GM23338 (cell line): ENCODE data around the gene PLCH2. TPM values are rescaled to one million over a fixed set of nuclear protein-coding genes. Genes with fewer than 3 reads are reported as not detected.

Experiments
- ATAC-seq: fragments of 200-7000 bp; cut with Tn5 transposase; 3 replicates; pipeline ENCODE4 v1.9.1; 2020
- DNase-seq: peaks from one replicate; pipeline ENCODE4 v3.0.0-alpha.2; 2015; ENCODE audit warnings: low spot score
- H2AFZ ChIP-seq: fragments of 200-600 bp; sonication (generic); 2 replicates; pipeline ENCODE4 v1.8.0; 2016; ENCODE audit warnings: antibody characterized with exemption, mild to moderate bottlenecking, moderate library complexity
- H3F3A ChIP-seq: fragments of 200-600 bp; sonication (generic); replicated peaks from 2 replicates; pipeline ENCODE4 v1.8.0; 2017; ENCODE audit warnings: antibody characterized with exemption, mixed run types, low read depth
- H3K27ac ChIP-seq: fragments of 200-600 bp; sonication (generic); 2 replicates; pipeline ENCODE4 v1.6.1; 2016; ENCODE audit warnings: low read depth
- H3K27me3 ChIP-seq: fragments of 200-600 bp; sonication (generic); 2 replicates; pipeline ENCODE4 v1.8.0; 2016; ENCODE audit warnings: mild to moderate bottlenecking, mixed run types, moderate library complexity; ENCODE audit not compliant: insufficient read depth
- H3K36me3 ChIP-seq: fragments of 200-600 bp; sonication (generic); 2 replicates; pipeline ENCODE4 v1.8.0; 2016; ENCODE audit warnings: mild to moderate bottlenecking; ENCODE audit not compliant: insufficient read depth
- H3K4me1 ChIP-seq: fragments of 200-600 bp; sonication (generic); 2 replicates; pipeline ENCODE4 v1.8.0; 2016; ENCODE audit warnings: mild to moderate bottlenecking, moderate library complexity; ENCODE audit not compliant: insufficient read depth
- H3K4me2 ChIP-seq: fragments of 200-600 bp; sonication (generic); 2 replicates; pipeline ENCODE4 v1.7.1; 2017; ENCODE audit warnings: mixed run types
- H3K4me3 ChIP-seq: fragments of 200-600 bp; sonication (generic); 2 replicates; pipeline ENCODE4 v1.6.1; 2016; ENCODE audit warnings: mixed run types
- H3K79me2 ChIP-seq: fragments of 200-600 bp; sonication (generic); replicated peaks from 2 replicates; pipeline ENCODE4 v1.8.0; 2017; ENCODE audit warnings: mild to moderate bottlenecking; ENCODE audit not compliant: insufficient read depth
- H3K9me2 ChIP-seq: fragments of 200-600 bp; sonication (generic); 2 replicates; pipeline ENCODE4 v1.8.0; 2017; ENCODE audit not compliant: insufficient read depth
- H4K20me1 ChIP-seq: fragments of 200-600 bp; sonication (generic); replicated peaks from 2 replicates; pipeline ENCODE4 v1.8.0; 2017; ENCODE audit warnings: mild to moderate bottlenecking; ENCODE audit not compliant: insufficient read depth
- H3K27ac Mint-ChIP-seq: 2 replicates; pipeline ENCODE4 v1.8.0; 2020; ENCODE audit warnings: inconsistent platforms, mild to moderate bottlenecking, moderate library complexity, mixed read lengths
- H3K27me3 Mint-ChIP-seq: 3 replicates; pipeline ENCODE4 v1.8.0; 2022; ENCODE audit warnings: low read depth, mild to moderate bottlenecking, moderate library complexity, mixed read lengths, inconsistent platforms; ENCODE audit not compliant: insufficient read depth, poor library complexity
- H3K36me3 Mint-ChIP-seq: 3 replicates; pipeline ENCODE4 v1.8.0; 2021; ENCODE audit warnings: low read depth, mild to moderate bottlenecking, inconsistent platforms, moderate library complexity, mixed read lengths
- H3K4me1 Mint-ChIP-seq: 3 replicates; pipeline ENCODE4 v1.8.0; 2020; ENCODE audit warnings: mild to moderate bottlenecking, inconsistent platforms, mixed read lengths
- H3K4me3 Mint-ChIP-seq: 3 replicates; pipeline ENCODE4 v1.8.0; 2021; ENCODE audit warnings: moderate library complexity, mild to moderate bottlenecking, inconsistent platforms, mixed read lengths
- H3K9me3 Mint-ChIP-seq: 3 replicates; pipeline ENCODE4 v1.8.0; 2020; ENCODE audit warnings: moderate library complexity, mild to moderate bottlenecking, inconsistent platforms, mixed read lengths
- CREB1 ChIP-seq: fragments of 250-450 bp; sonication (Bioruptor Pico); IDR thresholded peaks from 2 replicates; pipeline ENCODE4 v1.5.0; 2020; ENCODE audit warnings: low read depth, mild to moderate bottlenecking, moderate library complexity
- EZH2 ChIP-seq: fragments of 200-600 bp; sonication (generic); IDR thresholded peaks from one replicate; pipeline ENCODE4 v1.8.0; 2017; ENCODE audit warnings: antibody characterized with exemption, mild to moderate bottlenecking, low read depth; ENCODE audit not compliant: unreplicated experiment
- EZH2phosphoT487 ChIP-seq: fragments of 200-600 bp; sonication (generic); IDR thresholded peaks from one replicate; pipeline ENCODE4 v1.8.1; 2018; ENCODE audit warnings: antibody characterized with exemption; ENCODE audit not compliant: unreplicated experiment
- JUNB ChIP-seq: IDR thresholded peaks from one replicate; pipeline ENCODE4 v1.6.1; 2016; ENCODE audit warnings: antibody characterized with exemption; ENCODE audit not compliant: unreplicated experiment
- NANOG ChIP-seq: IDR thresholded peaks from 2 replicates; pipeline ENCODE4 v1.6.1; 2016; ENCODE audit warnings: antibody characterized with exemption, borderline replicate concordance
- POLR2AphosphoS5 ChIP-seq: IDR thresholded peaks from 2 replicates; pipeline ENCODE4 v1.6.1; 2016; ENCODE audit warnings: antibody characterized with exemption, low read depth
- STAT1 ChIP-seq: IDR thresholded peaks from one replicate; pipeline ENCODE4 v1.6.1; 2016; ENCODE audit warnings: antibody characterized with exemption; ENCODE audit not compliant: unreplicated experiment
- ZNF114 ChIP-seq: fragments of 250-450 bp; sonication (Bioruptor Pico); IDR thresholded peaks from 2 replicates; pipeline ENCODE4 v1.5.0; 2020; ENCODE audit warnings: mild to moderate bottlenecking, moderate library complexity
- ZNF331 ChIP-seq: fragments of 250-450 bp; sonication (Bioruptor Pico); IDR thresholded peaks from 2 replicates; pipeline ENCODE4 v1.5.0; 2020; ENCODE audit warnings: low read depth, mild to moderate bottlenecking, moderate library complexity
- polyA plus RNA-seq: library from polyadenylated mRNA; unstranded; fragments of >200 nt; fragmentation: Nextera tagmentation; extraction: Ambion mirVana; gene quantifications from 2 replicates; pipeline ENCODE4 v1.2.1, GENCODE V29; 2016
- total RNA-seq: library from RNA; depleted of rRNA; stranded (reverse); fragments of >200 nt; shearing (Covaris generic); gene quantifications from 2 replicates; pipeline ENCODE4 v1.2.3, GENCODE V29; 2014
- TF ChIP-seq, protein P1 (sequence below): IDR thresholded peaks from one replicate; pipeline ENCODE4 v1.6.1; 2018; ENCODE audit warnings: antibody characterized with exemption; ENCODE audit not compliant: unreplicated experiment
- TF ChIP-seq, protein P2 (sequence below): IDR thresholded peaks from 2 replicates; pipeline ENCODE4 v1.6.1; 2016; ENCODE audit warnings: antibody characterized with exemption
- TF ChIP-seq, protein P3 (sequence below), 2 experiments: fragments of 200-600 bp in 1 of 2; sonication (generic) in 1 of 2; conservative IDR thresholded peaks; 2 replicates each; pipeline versions ENCODE4 v1.5.1 to v1.6.1; 2016 to 2017; ENCODE audit warnings: antibody characterized with exemption in 2 of 2, low read depth in 2 of 2, mild to moderate bottlenecking in 2 of 2, moderate library complexity in 1 of 2
- TF ChIP-seq, protein P4 (sequence below): fragments of 250-450 bp; sonication (Bioruptor Pico); IDR thresholded peaks from 2 replicates; pipeline ENCODE4 v1.5.0; 2020; ENCODE audit warnings: mild to moderate bottlenecking, moderate library complexity

Gene PLCH2
- total and polyA plus RNA-seq, 2 experiments from 2014 or later: 0.31 TPM; not detected in 1

DNA sequence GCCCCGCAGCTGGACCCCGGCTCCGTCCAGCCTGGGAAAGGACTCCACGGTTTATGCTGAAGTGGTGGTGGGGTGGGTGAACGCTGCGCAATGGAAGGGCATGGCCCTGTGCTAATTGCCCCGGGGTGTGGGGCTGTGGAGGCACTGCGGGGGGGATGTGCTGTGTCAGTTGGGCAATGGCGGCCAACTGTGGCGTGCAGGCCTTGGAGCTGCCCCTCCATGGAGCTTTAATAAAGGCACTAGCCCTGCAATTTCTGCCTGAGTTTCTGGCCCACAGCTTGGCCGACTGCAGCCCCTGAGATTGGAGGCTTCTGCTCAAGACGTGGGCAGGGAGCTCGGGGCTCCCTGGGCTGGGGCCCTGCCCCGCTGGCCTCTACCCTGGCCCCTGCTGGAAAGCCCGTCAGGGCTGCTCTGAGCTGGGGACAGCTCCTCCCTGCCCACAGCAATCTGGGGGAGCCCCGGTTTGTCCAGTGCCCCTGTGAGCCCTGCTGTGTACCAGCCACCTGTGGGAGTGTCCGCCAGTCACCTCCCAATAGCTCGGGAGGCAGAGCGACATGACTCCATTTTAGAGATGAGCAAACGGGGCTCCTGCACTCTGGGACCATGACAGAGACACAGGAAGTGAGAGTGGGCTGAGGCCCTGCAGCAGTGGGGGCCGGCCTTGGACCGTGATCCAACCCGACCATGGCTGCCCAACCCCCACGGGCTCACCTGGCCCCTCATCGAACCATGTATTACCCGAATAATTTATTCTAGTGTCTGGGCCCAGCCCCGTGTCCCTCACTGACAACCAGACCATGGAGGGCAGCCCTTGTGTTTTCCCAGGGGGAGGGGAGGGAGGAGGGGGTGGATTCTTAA is 71.3 kb downstream of the PLCH2 start:
- peak overlapping the region; percentile 14; the same call in 1 of the 2 replicates for H2AFZ ChIP-seq
- H4K20me1 ChIP-seq: no peaks in the 10 kb centered on the region
- H3K9me2 ChIP-seq: no peaks in the 10 kb centered on the region
- peak overlapping the region; percentile 84; the same call in 1 of the 2 replicates for H3K27ac ChIP-seq
- no peaks in the 10 kb centered on the region for H3K9me3 Mint-ChIP-seq
- TF ChIP-seq, protein P1, sequence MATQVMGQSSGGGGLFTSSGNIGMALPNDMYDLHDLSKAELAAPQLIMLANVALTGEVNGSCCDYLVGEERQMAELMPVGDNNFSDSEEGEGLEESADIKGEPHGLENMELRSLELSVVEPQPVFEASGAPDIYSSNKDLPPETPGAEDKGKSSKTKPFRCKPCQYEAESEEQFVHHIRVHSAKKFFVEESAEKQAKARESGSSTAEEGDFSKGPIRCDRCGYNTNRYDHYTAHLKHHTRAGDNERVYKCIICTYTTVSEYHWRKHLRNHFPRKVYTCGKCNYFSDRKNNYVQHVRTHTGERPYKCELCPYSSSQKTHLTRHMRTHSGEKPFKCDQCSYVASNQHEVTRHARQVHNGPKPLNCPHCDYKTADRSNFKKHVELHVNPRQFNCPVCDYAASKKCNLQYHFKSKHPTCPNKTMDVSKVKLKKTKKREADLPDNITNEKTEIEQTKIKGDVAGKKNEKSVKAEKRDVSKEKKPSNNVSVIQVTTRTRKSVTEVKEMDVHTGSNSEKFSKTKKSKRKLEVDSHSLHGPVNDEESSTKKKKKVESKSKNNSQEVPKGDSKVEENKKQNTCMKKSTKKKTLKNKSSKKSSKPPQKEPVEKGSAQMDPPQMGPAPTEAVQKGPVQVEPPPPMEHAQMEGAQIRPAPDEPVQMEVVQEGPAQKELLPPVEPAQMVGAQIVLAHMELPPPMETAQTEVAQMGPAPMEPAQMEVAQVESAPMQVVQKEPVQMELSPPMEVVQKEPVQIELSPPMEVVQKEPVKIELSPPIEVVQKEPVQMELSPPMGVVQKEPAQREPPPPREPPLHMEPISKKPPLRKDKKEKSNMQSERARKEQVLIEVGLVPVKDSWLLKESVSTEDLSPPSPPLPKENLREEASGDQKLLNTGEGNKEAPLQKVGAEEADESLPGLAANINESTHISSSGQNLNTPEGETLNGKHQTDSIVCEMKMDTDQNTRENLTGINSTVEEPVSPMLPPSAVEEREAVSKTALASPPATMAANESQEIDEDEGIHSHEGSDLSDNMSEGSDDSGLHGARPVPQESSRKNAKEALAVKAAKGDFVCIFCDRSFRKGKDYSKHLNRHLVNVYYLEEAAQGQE: no peak
- no peak for TF ChIP-seq EZH2phosphoT487
- TF ChIP-seq CREB1 (CRISPR knock-in tag): no peak
- TF ChIP-seq POLR2AphosphoS5: no peak; the same call in 1 of the 2 replicates
- TF ChIP-seq, protein P2, sequence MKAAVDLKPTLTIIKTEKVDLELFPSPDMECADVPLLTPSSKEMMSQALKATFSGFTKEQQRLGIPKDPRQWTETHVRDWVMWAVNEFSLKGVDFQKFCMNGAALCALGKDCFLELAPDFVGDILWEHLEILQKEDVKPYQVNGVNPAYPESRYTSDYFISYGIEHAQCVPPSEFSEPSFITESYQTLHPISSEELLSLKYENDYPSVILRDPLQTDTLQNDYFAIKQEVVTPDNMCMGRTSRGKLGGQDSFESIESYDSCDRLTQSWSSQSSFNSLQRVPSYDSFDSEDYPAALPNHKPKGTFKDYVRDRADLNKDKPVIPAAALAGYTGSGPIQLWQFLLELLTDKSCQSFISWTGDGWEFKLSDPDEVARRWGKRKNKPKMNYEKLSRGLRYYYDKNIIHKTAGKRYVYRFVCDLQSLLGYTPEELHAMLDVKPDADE: no peak
- TF ChIP-seq ZNF331 (CRISPR knock-in tag): no peak
- no peak for TF ChIP-seq JUNB
- no peak for TF ChIP-seq EZH2
- TF ChIP-seq, protein P3, sequence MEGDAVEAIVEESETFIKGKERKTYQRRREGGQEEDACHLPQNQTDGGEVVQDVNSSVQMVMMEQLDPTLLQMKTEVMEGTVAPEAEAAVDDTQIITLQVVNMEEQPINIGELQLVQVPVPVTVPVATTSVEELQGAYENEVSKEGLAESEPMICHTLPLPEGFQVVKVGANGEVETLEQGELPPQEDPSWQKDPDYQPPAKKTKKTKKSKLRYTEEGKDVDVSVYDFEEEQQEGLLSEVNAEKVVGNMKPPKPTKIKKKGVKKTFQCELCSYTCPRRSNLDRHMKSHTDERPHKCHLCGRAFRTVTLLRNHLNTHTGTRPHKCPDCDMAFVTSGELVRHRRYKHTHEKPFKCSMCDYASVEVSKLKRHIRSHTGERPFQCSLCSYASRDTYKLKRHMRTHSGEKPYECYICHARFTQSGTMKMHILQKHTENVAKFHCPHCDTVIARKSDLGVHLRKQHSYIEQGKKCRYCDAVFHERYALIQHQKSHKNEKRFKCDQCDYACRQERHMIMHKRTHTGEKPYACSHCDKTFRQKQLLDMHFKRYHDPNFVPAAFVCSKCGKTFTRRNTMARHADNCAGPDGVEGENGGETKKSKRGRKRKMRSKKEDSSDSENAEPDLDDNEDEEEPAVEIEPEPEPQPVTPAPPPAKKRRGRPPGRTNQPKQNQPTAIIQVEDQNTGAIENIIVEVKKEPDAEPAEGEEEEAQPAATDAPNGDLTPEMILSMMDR (conservative IDR thresholded peaks at IDR 0.05; ENCODE audit: low read depth in 2 of 2): no peak
- no peak for TF ChIP-seq ZNF114 (CRISPR knock-in tag)
- no peak for TF ChIP-seq NANOG
- TF ChIP-seq, protein P4, sequence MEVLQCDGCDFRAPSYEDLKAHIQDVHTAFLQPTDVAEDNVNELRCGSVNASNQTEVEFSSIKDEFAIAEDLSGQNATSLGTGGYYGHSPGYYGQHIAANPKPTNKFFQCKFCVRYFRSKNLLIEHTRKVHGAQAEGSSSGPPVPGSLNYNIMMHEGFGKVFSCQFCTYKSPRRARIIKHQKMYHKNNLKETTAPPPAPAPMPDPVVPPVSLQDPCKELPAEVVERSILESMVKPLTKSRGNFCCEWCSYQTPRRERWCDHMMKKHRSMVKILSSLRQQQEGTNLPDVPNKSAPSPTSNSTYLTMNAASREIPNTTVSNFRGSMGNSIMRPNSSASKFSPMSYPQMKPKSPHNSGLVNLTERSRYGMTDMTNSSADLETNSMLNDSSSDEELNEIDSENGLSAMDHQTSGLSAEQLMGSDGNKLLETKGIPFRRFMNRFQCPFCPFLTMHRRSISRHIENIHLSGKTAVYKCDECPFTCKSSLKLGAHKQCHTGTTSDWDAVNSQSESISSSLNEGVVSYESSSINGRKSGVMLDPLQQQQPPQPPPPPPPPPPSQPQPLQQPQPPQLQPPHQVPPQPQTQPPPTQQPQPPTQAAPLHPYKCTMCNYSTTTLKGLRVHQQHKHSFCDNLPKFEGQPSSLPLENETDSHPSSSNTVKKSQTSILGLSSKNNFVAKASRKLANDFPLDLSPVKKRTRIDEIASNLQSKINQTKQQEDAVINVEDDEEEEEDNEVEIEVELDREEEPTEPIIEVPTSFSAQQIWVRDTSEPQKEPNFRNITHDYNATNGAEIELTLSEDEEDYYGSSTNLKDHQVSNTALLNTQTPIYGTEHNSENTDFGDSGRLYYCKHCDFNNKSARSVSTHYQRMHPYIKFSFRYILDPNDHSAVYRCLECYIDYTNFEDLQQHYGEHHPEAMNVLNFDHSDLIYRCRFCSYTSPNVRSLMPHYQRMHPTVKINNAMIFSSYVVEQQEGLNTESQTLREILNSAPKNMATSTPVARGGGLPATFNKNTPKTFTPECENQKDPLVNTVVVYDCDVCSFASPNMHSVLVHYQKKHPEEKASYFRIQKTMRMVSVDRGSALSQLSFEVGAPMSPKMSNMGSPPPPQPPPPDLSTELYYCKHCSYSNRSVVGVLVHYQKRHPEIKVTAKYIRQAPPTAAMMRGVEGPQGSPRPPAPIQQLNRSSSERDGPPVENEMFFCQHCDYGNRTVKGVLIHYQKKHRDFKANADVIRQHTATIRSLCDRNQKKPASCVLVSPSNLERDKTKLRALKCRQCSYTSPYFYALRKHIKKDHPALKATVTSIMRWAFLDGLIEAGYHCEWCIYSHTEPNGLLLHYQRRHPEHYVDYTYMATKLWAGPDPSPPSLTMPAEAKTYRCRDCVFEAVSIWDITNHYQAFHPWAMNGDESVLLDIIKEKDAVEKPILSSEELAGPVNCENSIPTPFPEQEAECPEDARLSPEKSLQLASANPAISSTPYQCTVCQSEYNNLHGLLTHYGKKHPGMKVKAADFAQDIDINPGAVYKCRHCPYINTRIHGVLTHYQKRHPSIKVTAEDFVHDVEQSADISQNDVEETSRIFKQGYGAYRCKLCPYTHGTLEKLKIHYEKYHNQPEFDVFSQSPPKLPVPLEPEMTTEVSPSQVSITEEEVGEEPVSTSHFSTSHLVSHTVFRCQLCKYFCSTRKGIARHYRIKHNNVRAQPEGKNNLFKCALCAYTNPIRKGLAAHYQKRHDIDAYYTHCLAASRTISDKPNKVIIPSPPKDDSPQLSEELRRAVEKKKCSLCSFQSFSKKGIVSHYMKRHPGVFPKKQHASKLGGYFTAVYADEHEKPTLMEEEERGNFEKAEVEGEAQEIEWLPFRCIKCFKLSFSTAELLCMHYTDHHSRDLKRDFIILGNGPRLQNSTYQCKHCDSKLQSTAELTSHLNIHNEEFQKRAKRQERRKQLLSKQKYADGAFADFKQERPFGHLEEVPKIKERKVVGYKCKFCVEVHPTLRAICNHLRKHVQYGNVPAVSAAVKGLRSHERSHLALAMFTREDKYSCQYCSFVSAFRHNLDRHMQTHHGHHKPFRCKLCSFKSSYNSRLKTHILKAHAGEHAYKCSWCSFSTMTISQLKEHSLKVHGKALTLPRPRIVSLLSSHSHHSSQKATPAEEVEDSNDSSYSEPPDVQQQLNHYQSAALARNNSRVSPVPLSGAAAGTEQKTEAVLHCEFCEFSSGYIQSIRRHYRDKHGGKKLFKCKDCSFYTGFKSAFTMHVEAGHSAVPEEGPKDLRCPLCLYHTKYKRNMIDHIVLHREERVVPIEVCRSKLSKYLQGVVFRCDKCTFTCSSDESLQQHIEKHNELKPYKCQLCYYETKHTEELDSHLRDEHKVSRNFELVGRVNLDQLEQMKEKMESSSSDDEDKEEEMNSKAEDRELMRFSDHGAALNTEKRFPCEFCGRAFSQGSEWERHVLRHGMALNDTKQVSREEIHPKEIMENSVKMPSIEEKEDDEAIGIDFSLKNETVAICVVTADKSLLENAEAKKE: no peak
- TF ChIP-seq STAT1: no peak
- H3K4me3 Mint-ChIP-seq: peak overlapping the region; percentile 77
- H3K27me3 ChIP-seq: no peaks in the 10 kb centered on the region
- DNase-seq: no peak
- H3K4me1 Mint-ChIP-seq: peaks cover 2% of the 10 kb centered on the region; the same call in 1 of the 3 replicates
- H3K4me3 ChIP-seq: peak overlapping the region; percentile 85
- no peak overlapping the region for H3K27ac Mint-ChIP-seq
- peaks cover 16% of the 10 kb centered on the region; the same call in 1 of the 2 replicates for H3K4me1 ChIP-seq
- ATAC-seq: peak; percentile 5
- no peaks in the 10 kb centered on the region for H3K36me3 ChIP-seq
- no peaks in the 10 kb centered on the region for H3K36me3 Mint-ChIP-seq
- peaks cover 4% of the 10 kb centered on the region; the same call in 1 of the 2 replicates for H3F3A ChIP-seq
- H3K79me2 ChIP-seq: no peaks in the 10 kb centered on the region
- H3K4me2 ChIP-seq: peak overlapping the region; percentile 92
- peaks cover 13% of the 10 kb centered on the region for H3K27me3 Mint-ChIP-seq
